Neuron (in vitro differentiated cells): ENCODE measurements around the gene ARID5B.

ENCODE experiments used
- H2AFZ ChIP-seq: one replicate; pipeline ENCODE4 v1.6.1; 2013; ENCODE audit warnings: low read depth, mild to moderate bottlenecking, inconsistent platforms, low read length, moderate library complexity
- H3K27me3 ChIP-seq: one replicate; pipeline ENCODE4 v1.6.1; 2013; ENCODE audit warnings: low read length; ENCODE audit not compliant: insufficient read depth
- H3K36me3 ChIP-seq: one replicate; pipeline ENCODE4 v1.6.1; 2013; ENCODE audit warnings: low read length; ENCODE audit not compliant: insufficient read depth
- H3K4me1 ChIP-seq: one replicate; pipeline ENCODE4 v1.6.1; 2013; ENCODE audit warnings: low read length; ENCODE audit not compliant: insufficient read depth
- H3K4me3 ChIP-seq: 2 replicates; pipeline ENCODE4 v1.5.1; 2013; ENCODE audit warnings: mild to moderate bottlenecking, low read length, moderate library complexity
- H3K9me3 ChIP-seq: one replicate; pipeline ENCODE4 v1.6.1; 2013; ENCODE audit warnings: low read length

ARID5B gene

GRCh38 chr10:62004042-62004441, 102.5 kb downstream of the ARID5B start:
- H3K4me3 ChIP-seq = no peak overlapping the region
- H2AFZ ChIP-seq = no peak overlapping the region
- peaks cover 3% of the 10 kb centered on the region for H3K36me3 ChIP-seq
- H3K9me3 ChIP-seq = no peaks in the 10 kb centered on the region
- peaks cover 9% of the 10 kb centered on the region for H3K4me1 ChIP-seq
- no peaks in the 10 kb centered on the region for H3K27me3 ChIP-seq

DNA sequence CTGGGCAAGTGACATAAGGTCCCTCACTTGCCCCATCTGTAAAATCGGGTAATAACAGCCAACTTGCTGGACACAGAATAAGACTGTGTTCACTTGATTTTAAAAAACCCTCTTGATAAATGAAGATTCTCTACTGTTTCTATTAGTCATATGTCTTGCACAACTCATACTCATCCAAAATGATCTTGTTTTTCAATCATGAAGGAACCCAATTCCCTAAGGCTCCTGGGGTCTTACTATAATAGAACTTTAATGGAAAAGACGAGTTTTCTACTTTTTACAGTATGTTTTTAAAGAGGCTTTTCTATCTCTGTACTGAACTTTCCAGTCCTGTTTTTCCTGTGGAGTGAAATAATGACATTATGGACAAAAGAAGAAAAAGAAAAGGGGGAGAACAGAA, 103.8 kb downstream of the ARID5B start:
- H2AFZ ChIP-seq = no peak overlapping the region
- no peak overlapping the region for H3K4me3 ChIP-seq
- peaks cover 3% of the 10 kb centered on the region for H3K36me3 ChIP-seq
- no peaks in the 10 kb centered on the region for H3K27me3 ChIP-seq
- no peaks in the 10 kb centered on the region for H3K9me3 ChIP-seq
- peaks cover 9% of the 10 kb centered on the region for H3K4me1 ChIP-seq

- Histone ChIP-seq H3K36me3 (peaks cover 3% of the 10 kb centered on the region), H3K9me3 (no peaks in the 10 kb centered on the region), H3K4me1 (peaks cover 9% of the 10 kb centered on the region), H2AFZ (no peak overlapping the region), H3K4me3 (no peak overlapping the region), H3K27me3 (no peaks in the 10 kb centered on the region)
Observed at GRCh38 chr10:62005687-62006086, 104.2 kb downstream of the ARID5B start.

DNA sequence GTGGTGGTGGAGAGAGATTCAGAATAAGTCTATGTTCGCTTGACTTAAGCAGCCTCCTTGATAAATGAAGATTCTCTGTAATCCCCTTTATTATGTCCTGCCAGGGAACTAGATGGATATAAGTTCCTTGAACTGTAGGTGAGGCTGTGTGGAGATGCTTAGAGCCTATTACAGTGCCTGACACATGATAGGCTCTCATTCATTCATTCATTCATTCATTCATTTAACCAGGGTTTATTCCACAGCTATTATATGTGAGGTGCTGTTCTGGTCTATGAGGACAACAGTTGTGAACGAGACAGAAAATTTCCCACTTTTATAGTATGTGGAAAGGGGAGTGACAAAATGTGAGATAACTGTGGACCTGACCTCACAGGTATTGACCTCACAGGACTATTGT, 105.6 kb downstream of the ARID5B start:
- Histone ChIP-seq H3K9me3 (no peaks in the 10 kb centered on the region), H3K4me1 (peaks cover 9% of the 10 kb centered on the region), H3K4me3 (no peak overlapping the region), H3K36me3 (no peaks in the 10 kb centered on the region), H2AFZ (no peak overlapping the region), H3K27me3 (no peaks in the 10 kb centered on the region)

GRCh38 chr10:62008196-62008595, 106.7 kb downstream of the ARID5B start:
- no peak overlapping the region for H3K4me3 ChIP-seq
- no peaks in the 10 kb centered on the region for H3K36me3 ChIP-seq
- peaks cover 2% of the 10 kb centered on the region for H3K9me3 ChIP-seq
- peaks cover 9% of the 10 kb centered on the region for H3K4me1 ChIP-seq
- H3K27me3 ChIP-seq = no peaks in the 10 kb centered on the region
- H2AFZ ChIP-seq = no peak overlapping the region

DNA sequence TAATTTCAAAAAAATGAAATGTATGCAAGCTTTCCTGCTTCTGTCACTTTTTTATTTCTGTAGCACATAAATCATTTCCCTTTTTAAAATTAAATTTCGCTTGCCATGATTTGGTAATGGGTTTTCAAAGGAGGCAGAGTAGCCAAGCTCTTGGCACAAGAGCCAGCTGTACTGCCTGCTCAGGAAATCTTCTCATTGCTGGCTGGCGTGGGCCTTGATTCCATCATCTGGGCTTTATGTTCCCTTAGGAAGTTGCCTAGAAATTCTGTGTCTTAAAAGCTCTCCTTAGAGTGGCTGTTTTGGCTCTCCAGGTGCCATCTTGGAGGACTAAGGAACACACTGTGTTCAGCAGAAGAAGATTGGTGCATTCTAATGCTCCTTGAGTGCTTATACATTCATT, 107.4 kb downstream of the ARID5B start:
- no peaks in the 10 kb centered on the region for H3K36me3 ChIP-seq

GRCh38 chr10:62010366-62010765, 108.9 kb downstream of the ARID5B start:
- Histone ChIP-seq H3K27me3 (no peaks in the 10 kb centered on the region), H3K4me1 (no peaks in the 10 kb centered on the region)

More for the DNA sequence above, 107.4 kb downstream of the ARID5B start:
- H3K4me3 ChIP-seq = no peak overlapping the region
- no peaks in the 10 kb centered on the region for H3K27me3 ChIP-seq
- peaks cover 2% of the 10 kb centered on the region for H3K9me3 ChIP-seq
- H3K4me1 ChIP-seq = peaks cover 5% of the 10 kb centered on the region
- H2AFZ ChIP-seq = no peak overlapping the region

DNA sequence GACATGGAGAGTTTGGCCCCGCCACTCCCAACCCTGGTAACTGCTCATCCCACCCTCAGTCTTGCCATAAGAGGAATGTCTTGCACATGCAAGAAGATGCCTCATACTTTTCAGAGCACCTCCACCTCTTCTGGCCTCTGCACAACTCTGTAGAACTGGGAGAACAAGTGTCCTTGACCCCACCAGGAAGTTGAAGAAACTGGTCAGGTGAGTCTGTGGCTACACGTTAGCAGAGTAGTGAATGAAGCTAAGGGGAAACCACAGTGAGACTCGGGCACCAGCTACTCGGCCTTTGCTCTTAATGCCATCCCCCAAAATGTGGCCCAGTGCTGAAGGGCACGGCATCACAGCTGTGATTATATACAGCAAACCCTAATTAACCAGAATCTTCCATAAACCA, 110.1 kb downstream of the ARID5B start:
- H3K36me3 ChIP-seq = no peaks in the 10 kb centered on the region
- H3K27me3 ChIP-seq = no peaks in the 10 kb centered on the region
- no peak overlapping the region for H2AFZ ChIP-seq
- peaks cover 2% of the 10 kb centered on the region for H3K9me3 ChIP-seq
- H3K4me1 ChIP-seq = no peaks in the 10 kb centered on the region
- no peak overlapping the region for H3K4me3 ChIP-seq

More at GRCh38 chr10:62010366-62010765, 108.9 kb downstream of the ARID5B start:
- peaks cover 2% of the 10 kb centered on the region for H3K9me3 ChIP-seq
- no peak overlapping the region for H3K4me3 ChIP-seq
- H2AFZ ChIP-seq = no peak overlapping the region
- no peaks in the 10 kb centered on the region for H3K36me3 ChIP-seq

- Histone ChIP-seq H3K4me1 (no peaks in the 10 kb centered on the region), H2AFZ (no peak overlapping the region), H3K4me3 (no peak overlapping the region), H3K9me3 (peaks cover 2% of the 10 kb centered on the region), H3K36me3 (no peaks in the 10 kb centered on the region), H3K27me3 (no peaks in the 10 kb centered on the region)
Observed at GRCh38 chr10:62012318-62012717, 110.8 kb downstream of the ARID5B start.

GRCh38 chr10:62014510-62014909, 113.0 kb downstream of the ARID5B start:
- H3K9me3 ChIP-seq = peaks cover 2% of the 10 kb centered on the region
- no peak overlapping the region for H3K4me3 ChIP-seq
- no peak overlapping the region for H2AFZ ChIP-seq
- no peaks in the 10 kb centered on the region for H3K36me3 ChIP-seq
- no peaks in the 10 kb centered on the region for H3K27me3 ChIP-seq
- peaks cover 8% of the 10 kb centered on the region for H3K4me1 ChIP-seq

GRCh38 chr10:62015994-62016393, 114.5 kb downstream of the ARID5B start:
- peaks cover 2% of the 10 kb centered on the region for H3K9me3 ChIP-seq
- no peak overlapping the region for H2AFZ ChIP-seq
- H3K27me3 ChIP-seq = no peaks in the 10 kb centered on the region
- no peak overlapping the region for H3K4me3 ChIP-seq
- H3K4me1 ChIP-seq = peaks cover 18% of the 10 kb centered on the region
- no peaks in the 10 kb centered on the region for H3K36me3 ChIP-seq

- Histone ChIP-seq H3K27me3 (no peaks in the 10 kb centered on the region), H3K4me3 (no peak overlapping the region), H3K9me3 (peaks cover 2% of the 10 kb centered on the region), H2AFZ (no peak overlapping the region), H3K4me1 (peaks cover 18% of the 10 kb centered on the region), H3K36me3 (no peaks in the 10 kb centered on the region)
Observed at GRCh38 chr10:62016623-62017490, 115.4 kb downstream of the ARID5B start.

GRCh38 chr10:62017491-62017870, 116.0 kb downstream of the ARID5B start:
- H3K4me3 ChIP-seq = no peak overlapping the region

More at GRCh38 chr10:62017491-62017870, 116.0 kb downstream of the ARID5B start:
- H2AFZ ChIP-seq = no peak overlapping the region
- H3K27me3 ChIP-seq = no peaks in the 10 kb centered on the region
- H3K9me3 ChIP-seq = no peaks in the 10 kb centered on the region
- no peaks in the 10 kb centered on the region for H3K36me3 ChIP-seq
- peaks cover 18% of the 10 kb centered on the region for H3K4me1 ChIP-seq
